Glutamatergic neuron (in vitro differentiated cells): Measurements from ENCODE around the gene PTPRR. TPM values are rescaled to one million over a fixed set of nuclear protein-coding genes. Genes with fewer than 3 reads are reported as not detected.

Experiments used
- DNase-seq: peaks from one replicate; pipeline ENCODE4 v3.0.0; 2022
- H3K27ac Mint-ChIP-seq: one replicate; pipeline ENCODE4 v1.8.0; 2020; ENCODE audit warnings: mild to moderate bottlenecking, mixed read lengths, inconsistent platforms; ENCODE audit not compliant: unreplicated experiment
- H3K27me3 Mint-ChIP-seq: one replicate; pipeline ENCODE4 v1.8.0; 2020; ENCODE audit warnings: mild to moderate bottlenecking, moderate library complexity, mixed read lengths, inconsistent platforms; ENCODE audit not compliant: unreplicated experiment
- H3K36me3 Mint-ChIP-seq: one replicate; pipeline ENCODE4 v1.8.0; 2020; ENCODE audit warnings: mild to moderate bottlenecking, mixed read lengths, inconsistent platforms; ENCODE audit not compliant: unreplicated experiment
- H3K4me1 Mint-ChIP-seq: one replicate; pipeline ENCODE4 v1.8.0; 2020; ENCODE audit warnings: mild to moderate bottlenecking, low read depth, mixed read lengths, inconsistent platforms; ENCODE audit not compliant: unreplicated experiment
- H3K4me3 Mint-ChIP-seq: one replicate; pipeline ENCODE4 v1.8.0; 2020; ENCODE audit warnings: mild to moderate bottlenecking, mixed read lengths, inconsistent platforms; ENCODE audit not compliant: unreplicated experiment
- H3K9me3 Mint-ChIP-seq: one replicate; pipeline ENCODE4 v1.8.0; 2020; ENCODE audit warnings: mild to moderate bottlenecking, moderate library complexity, mixed read lengths, inconsistent platforms; ENCODE audit not compliant: unreplicated experiment
- CTCF ChIP-seq: fragments of 200-600 bp; sonication (generic); IDR thresholded peaks from one replicate; pipeline ENCODE4 v1.5.0; 2021; ENCODE audit not compliant: partially characterized antibody, unreplicated experiment
- total RNA-seq: library from RNA; stranded (reverse); fragmentation: NEBNext Ultra II Directional; extraction: Animal tissue kit (Norgen Biotek cat#: 25700); gene quantifications from one replicate; pipeline ENCODE4 v1.2.1, GENCODE V29; 2021; ENCODE audit not compliant: unreplicated experiment

The PTPRR gene
- total RNA-seq, 1 donor from 2014 or later, result 0.34 TPM

DNA sequence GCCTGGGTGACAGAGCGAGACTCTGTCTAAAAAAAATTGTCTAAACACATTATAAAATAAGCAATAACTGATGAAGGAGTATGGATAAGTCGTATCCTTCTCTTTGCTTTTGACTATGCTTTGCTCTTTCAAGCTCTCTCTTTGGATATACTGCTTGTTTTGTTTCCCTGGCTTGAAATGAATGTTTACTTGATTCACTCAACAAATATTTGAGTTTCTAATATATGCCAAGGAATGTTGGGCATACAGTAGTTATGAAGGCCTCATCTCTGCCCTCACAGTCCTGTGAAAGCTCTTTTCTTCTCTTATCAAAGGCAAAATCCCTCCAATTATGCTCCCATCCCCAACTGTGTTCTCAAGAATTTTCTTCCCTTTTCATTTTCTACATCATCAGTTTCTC is 123.5 kb downstream of the PTPRR start:
- no peaks in the 10 kb centered on the region for H3K27me3 Mint-ChIP-seq
- H3K9me3 Mint-ChIP-seq, result no peaks in the 10 kb centered on the region
- H3K27ac Mint-ChIP-seq, result no peak overlapping the region
- H3K4me1 Mint-ChIP-seq, result no peaks in the 10 kb centered on the region
- H3K36me3 Mint-ChIP-seq, result no peaks in the 10 kb centered on the region
- no peak for TF ChIP-seq CTCF
- no peak for DNase-seq
- H3K4me3 Mint-ChIP-seq, result no peak overlapping the region

DNA sequence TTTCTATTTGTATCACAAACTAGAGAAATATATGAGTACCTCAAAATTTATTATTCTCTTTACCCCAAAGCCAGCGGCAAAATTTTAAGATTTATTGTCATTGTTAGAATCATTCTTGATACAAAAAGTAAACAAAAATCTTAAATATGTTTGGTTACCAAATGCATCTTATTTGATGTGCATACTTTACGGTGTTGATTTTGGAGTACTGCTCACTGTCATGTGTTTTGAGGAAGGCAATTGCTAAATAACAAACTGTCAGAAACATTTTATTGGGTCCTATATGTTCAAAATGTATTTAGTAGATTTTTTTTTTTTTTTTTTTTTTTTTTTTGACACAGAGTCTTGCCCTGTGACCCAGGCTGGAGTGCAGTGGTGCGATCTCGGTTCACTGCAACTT is 124.9 kb downstream of the PTPRR start:
- Mint-ChIP-seq H3K4me1 (no peaks in the 10 kb centered on the region), H3K27ac (no peak overlapping the region), H3K27me3 (no peaks in the 10 kb centered on the region), H3K36me3 (no peaks in the 10 kb centered on the region), H3K4me3 (no peak overlapping the region), H3K9me3 (no peaks in the 10 kb centered on the region)
- TF ChIP-seq CTCF, result no peak
- no peak for DNase-seq

DNA sequence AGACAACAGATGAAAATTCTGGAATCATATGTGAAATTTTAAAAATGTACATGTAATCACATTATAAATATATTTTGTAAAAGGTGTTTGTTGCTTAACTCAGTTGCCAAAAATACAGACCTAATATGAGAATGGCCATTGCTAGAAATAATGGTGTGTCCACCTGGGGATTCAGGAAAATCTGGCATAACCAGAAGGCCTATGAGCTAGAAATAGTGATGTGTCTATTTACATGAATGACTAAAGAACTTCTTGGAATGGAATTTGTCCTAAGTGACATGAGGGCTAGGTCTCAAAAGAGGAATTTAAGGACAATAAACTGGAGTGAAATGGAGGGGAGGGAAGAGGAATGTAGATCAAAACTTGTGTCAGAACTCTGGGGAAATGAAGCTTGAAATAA is 126.4 kb downstream of the PTPRR start:
- no peak overlapping the region for H3K4me3 Mint-ChIP-seq
- no peak overlapping the region for H3K27ac Mint-ChIP-seq
- H3K9me3 Mint-ChIP-seq, result no peaks in the 10 kb centered on the region
- TF ChIP-seq CTCF, result no peak
- H3K36me3 Mint-ChIP-seq, result no peaks in the 10 kb centered on the region
- no peaks in the 10 kb centered on the region for H3K27me3 Mint-ChIP-seq
- DNase-seq, result no peak
- H3K4me1 Mint-ChIP-seq, result no peaks in the 10 kb centered on the region

DNA sequence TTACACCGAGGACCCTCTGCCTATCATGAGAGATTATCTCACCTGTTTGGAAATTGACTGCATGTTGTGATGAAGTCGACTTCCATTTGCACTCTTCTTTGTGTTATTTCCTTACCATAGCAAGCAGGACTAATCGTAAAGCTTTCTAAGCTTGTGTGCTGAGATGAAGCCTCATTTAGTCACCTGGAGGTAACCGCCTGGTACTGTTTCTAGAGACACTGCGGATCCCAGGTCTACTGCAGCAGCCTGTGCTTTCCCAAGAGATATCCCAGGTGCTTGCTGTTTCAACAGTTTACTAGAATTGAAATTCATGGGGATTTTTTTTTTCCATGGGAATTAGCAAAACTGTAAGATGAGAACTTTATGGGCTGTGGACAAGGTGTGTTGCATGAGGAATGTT is 131.8 kb downstream of the PTPRR start:
- no peak for TF ChIP-seq CTCF
- Mint-ChIP-seq H3K4me1 (no peaks in the 10 kb centered on the region), H3K9me3 (no peaks in the 10 kb centered on the region), H3K27me3 (no peaks in the 10 kb centered on the region), H3K27ac (no peak overlapping the region), H3K4me3 (no peak overlapping the region), H3K36me3 (no peaks in the 10 kb centered on the region)
- DNase-seq, result no peak

- H3K4me1 Mint-ChIP-seq, result no peaks in the 10 kb centered on the region
Observed at GRCh38 chr12:70787612-70788011, 132.9 kb downstream of the PTPRR start.

More at GRCh38 chr12:70787612-70788011, 132.9 kb downstream of the PTPRR start:
- Mint-ChIP-seq H3K27ac (no peak overlapping the region), H3K27me3 (no peaks in the 10 kb centered on the region), H3K9me3 (no peaks in the 10 kb centered on the region), H3K36me3 (no peaks in the 10 kb centered on the region), H3K4me3 (no peak overlapping the region)
- no peak for DNase-seq
- TF ChIP-seq CTCF, result no peak
